Measurements from ENCODE around the gene KCNK2. TPM values are rescaled to one million over a fixed set of nuclear protein-coding genes. Genes with fewer than 3 reads are reported as not detected.

Gene KCNK2
- total RNA-seq, 1 donor from 2014 or later, result 0.27 TPM

- intact Hi-C loops (cut with DNase I), result no loop called here
- ATAC-seq (ENCODE audit: poor library complexity), result no peak
- no peak for DNase-seq
Measured at GRCh38 chr1:215279682-215280081, 197.1 kb downstream of the KCNK2 start.

GRCh38 chr1:215282557-215282956, 200.0 kb downstream of the KCNK2 start:
- ATAC-seq (ENCODE audit: poor library complexity) (no peak), DNase-seq (no peak)
- intact Hi-C loops (cut with DNase I), result no loop called here

- no peak for ATAC-seq (ENCODE audit: poor library complexity)
- no peak for DNase-seq
- intact Hi-C loops (cut with DNase I), result no loop called here
Measured at GRCh38 chr1:215285013-215285800, 202.7 kb downstream of the KCNK2 start.

All from Right ventricle myocardium superior (tissue), 1 donor.